ENCODE data around the gene LDLRAD4.

The LDLRAD4 gene

GRCh38 chr18:13218368-13218991, at the start of gene LDLRAD4:
Gene LDLRAD4, plus strand, starts transcription at chr18:13218760.
- Mint-ChIP-seq H3K4me1 (peaks cover 58% of the 10 kb centered on the region), H3K27me3 (ENCODE audit: low read depth) (peaks cover 31% of the 10 kb centered on the region), H3K4me3 (peak within 1 kb of the TSS; percentile 75 to 90 (median 88)), H3K27ac (peak within 1 kb of the TSS in 2 of 3 experiments; percentile 93), H3K9me3 (no peaks in the 10 kb centered on the region), H3K36me3 (ENCODE audit: low read depth) (no peaks in the 10 kb centered on the region)
- no peak for TF ChIP-seq CTCF (IDR thresholded peaks at IDR 0.05; ENCODE audit: unreplicated experiment in 3 of 3)

DNA sequence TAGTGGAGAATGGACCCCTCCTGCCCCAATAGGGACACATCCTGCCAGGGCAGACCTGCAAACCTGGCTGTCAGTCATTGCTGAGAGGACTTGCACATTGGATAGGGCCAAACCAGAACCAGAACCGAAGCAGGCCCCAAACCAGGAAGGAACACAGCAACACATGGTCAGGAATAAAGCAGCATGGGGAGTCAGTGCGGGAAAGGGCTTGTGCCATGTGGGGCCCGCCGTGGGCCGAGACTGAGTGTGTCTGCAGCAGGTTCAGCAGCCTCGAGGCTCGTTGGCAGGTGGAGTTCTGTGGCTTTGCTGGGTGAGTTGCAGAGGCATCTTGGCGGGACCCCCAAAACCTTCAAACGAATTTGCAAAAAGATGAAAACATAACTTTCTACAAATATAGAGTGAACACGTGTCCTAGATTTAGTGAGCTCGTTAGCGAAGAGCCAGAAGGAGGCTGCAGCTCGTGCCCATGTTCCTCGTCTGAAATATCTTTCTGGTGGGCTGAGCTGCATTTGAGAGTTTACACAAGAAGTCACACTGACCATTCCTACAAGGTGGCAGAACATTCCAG, 44.9 kb upstream of the LDLRAD4 start:
- Mint-ChIP-seq H3K4me1 (peaks cover 4% of the 10 kb centered on the region), H3K27ac (peak overlapping the region in 1 of 3 experiments; percentile 12), H3K4me3 (no peak overlapping the region), H3K27me3 (ENCODE audit: low read depth) (peaks cover 3% of the 10 kb centered on the region), H3K36me3 (ENCODE audit: low read depth) (no peaks in the 10 kb centered on the region), H3K9me3 (peaks cover 5% of the 10 kb centered on the region)
- no peak for TF ChIP-seq CTCF (IDR thresholded peaks at IDR 0.05; ENCODE audit: unreplicated experiment in 3 of 3)

DNA sequence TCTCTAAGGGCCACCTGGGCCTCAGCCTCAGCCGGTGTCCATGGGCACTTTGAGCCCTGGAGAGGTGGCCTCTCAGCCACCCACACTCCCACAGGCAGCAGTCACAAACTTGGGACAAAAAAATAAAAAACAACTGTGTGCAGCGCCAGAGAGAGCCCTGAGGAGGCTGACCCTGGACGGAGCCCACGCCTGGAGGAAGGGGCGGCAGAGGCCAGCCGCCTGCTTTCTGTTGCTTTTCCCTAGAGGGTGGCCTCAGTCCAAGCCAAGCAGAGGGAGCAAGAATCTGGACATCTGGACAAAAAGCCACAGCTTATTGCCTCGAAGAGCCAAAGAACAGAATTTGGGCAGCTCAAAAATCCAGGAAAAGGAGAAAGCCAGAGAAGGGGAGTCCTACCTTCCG, 43.3 kb upstream of the LDLRAD4 start:
- peak overlapping the region; percentile 6 to 81 (median 51) for H3K27ac Mint-ChIP-seq
- no peak for TF ChIP-seq CTCF (IDR thresholded peaks at IDR 0.05; ENCODE audit: unreplicated experiment in 3 of 3)
- no peaks in the 10 kb centered on the region for H3K36me3 Mint-ChIP-seq (ENCODE audit: low read depth)
- peaks cover 3% of the 10 kb centered on the region for H3K27me3 Mint-ChIP-seq (ENCODE audit: low read depth)
- no peaks in the 10 kb centered on the region for H3K9me3 Mint-ChIP-seq
- peaks cover 4% of the 10 kb centered on the region for H3K4me1 Mint-ChIP-seq
- no peak overlapping the region for H3K4me3 Mint-ChIP-seq

GRCh38 chr18:13175754-13176210, 42.8 kb upstream of the LDLRAD4 start:
- Mint-ChIP-seq H3K9me3 (no peaks in the 10 kb centered on the region), H3K4me1 (peaks cover 4% of the 10 kb centered on the region), H3K4me3 (no peak overlapping the region)

GRCh38 chr18:13176847-13177246, 41.7 kb upstream of the LDLRAD4 start:
- Mint-ChIP-seq H3K9me3 (no peaks in the 10 kb centered on the region), H3K36me3 (ENCODE audit: low read depth) (no peaks in the 10 kb centered on the region), H3K27me3 (ENCODE audit: low read depth) (peaks cover 5% of the 10 kb centered on the region), H3K4me1 (peaks cover 4% of the 10 kb centered on the region), H3K27ac (peak overlapping the region in 1 of 3 experiments; percentile 40), H3K4me3 (no peak overlapping the region)
- TF ChIP-seq CTCF (IDR thresholded peaks at IDR 0.05; ENCODE audit: unreplicated experiment in 3 of 3), result no peak

More at GRCh38 chr18:13175754-13176210, 42.8 kb upstream of the LDLRAD4 start:
- no peak for TF ChIP-seq CTCF (IDR thresholded peaks at IDR 0.05; ENCODE audit: unreplicated experiment in 3 of 3)
- H3K27ac Mint-ChIP-seq, result peak overlapping the region in 1 of 3 experiments; percentile 51
- H3K36me3 Mint-ChIP-seq (ENCODE audit: low read depth), result no peaks in the 10 kb centered on the region
- peaks cover 3% of the 10 kb centered on the region for H3K27me3 Mint-ChIP-seq (ENCODE audit: low read depth)

DNA sequence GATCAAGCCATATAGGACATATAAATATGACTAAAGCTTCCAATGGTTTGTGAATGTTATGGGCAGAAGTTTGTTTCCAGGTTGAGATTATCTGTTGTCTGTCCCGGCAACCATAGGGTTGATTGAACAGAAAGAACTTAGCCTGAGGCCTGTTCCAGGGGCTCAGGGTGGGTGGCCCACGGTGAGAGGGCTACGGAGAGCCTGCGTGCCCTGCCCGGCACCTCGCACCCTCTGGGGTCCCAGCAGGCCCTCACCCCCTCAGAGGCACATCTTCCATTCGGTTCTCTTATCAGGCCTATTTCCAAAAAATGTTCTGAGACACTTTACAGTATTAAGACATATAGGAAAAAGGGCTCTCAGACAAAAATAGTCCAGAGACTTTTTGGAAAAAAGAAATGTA, 40.4 kb upstream of the LDLRAD4 start:
- Mint-ChIP-seq H3K36me3 (ENCODE audit: low read depth) (no peaks in the 10 kb centered on the region), H3K4me3 (no peak overlapping the region), H3K27ac (no peak overlapping the region), H3K4me1 (peaks cover 4% of the 10 kb centered on the region), H3K27me3 (ENCODE audit: low read depth) (peaks cover 14% of the 10 kb centered on the region), H3K9me3 (no peaks in the 10 kb centered on the region)
- TF ChIP-seq CTCF (IDR thresholded peaks at IDR 0.05; ENCODE audit: unreplicated experiment in 3 of 3), result no peak

Measured in nephron (organoid).